Activated T-helper 17 cell treated with anti-CD3 and anti-CD28 coated beads, Interleukin-2, amount 50 U/mL, for 72 hours (primary cell): ENCODE results near the gene MEX3A. TPM values are rescaled to one million over a fixed set of nuclear protein-coding genes. Genes with fewer than 3 reads are reported as not detected.
"Not testable (repeated sequence)": the region's sequence is repeated elsewhere in the genome, so short reads cannot be mapped to it uniquely, and the experiment has no call there.

Experiments used
- ATAC-seq: fragments of 150-1000 bp; cut with Tn5 transposase; replicated peaks from 2 replicates; pipeline ENCODE4 v1.10.0; 2021; ENCODE audit warnings: mild to moderate bottlenecking, moderate library complexity
- H3K27ac Mint-ChIP-seq: one replicate; pipeline ENCODE4 v1.8.0; 2022; ENCODE audit warnings: mixed read lengths
- H3K27me3 Mint-ChIP-seq: one replicate; pipeline ENCODE4 v1.8.0; 2022; ENCODE audit warnings: mixed read lengths
- H3K36me3 Mint-ChIP-seq: one replicate; pipeline ENCODE4 v1.8.0; 2022; ENCODE audit warnings: low read depth, mild to moderate bottlenecking, mixed read lengths
- H3K4me1 Mint-ChIP-seq: one replicate; pipeline ENCODE4 v1.8.0; 2022; ENCODE audit warnings: mixed read lengths
- H3K4me3 Mint-ChIP-seq: one replicate; pipeline ENCODE4 v1.8.0; 2022; ENCODE audit warnings: mild to moderate bottlenecking, mixed read lengths
- H3K9me3 Mint-ChIP-seq: one replicate; pipeline ENCODE4 v1.8.0; 2022; ENCODE audit warnings: mixed read lengths
- total RNA-seq, 2 donors: library from RNA; stranded (reverse); gene quantifications; one replicate each; pipeline ENCODE4 v1.2.3, GENCODE V29; 2022

Gene MEX3A
- under 1 TPM; 0.15 to 0.21 TPM for total RNA-seq

DNA sequence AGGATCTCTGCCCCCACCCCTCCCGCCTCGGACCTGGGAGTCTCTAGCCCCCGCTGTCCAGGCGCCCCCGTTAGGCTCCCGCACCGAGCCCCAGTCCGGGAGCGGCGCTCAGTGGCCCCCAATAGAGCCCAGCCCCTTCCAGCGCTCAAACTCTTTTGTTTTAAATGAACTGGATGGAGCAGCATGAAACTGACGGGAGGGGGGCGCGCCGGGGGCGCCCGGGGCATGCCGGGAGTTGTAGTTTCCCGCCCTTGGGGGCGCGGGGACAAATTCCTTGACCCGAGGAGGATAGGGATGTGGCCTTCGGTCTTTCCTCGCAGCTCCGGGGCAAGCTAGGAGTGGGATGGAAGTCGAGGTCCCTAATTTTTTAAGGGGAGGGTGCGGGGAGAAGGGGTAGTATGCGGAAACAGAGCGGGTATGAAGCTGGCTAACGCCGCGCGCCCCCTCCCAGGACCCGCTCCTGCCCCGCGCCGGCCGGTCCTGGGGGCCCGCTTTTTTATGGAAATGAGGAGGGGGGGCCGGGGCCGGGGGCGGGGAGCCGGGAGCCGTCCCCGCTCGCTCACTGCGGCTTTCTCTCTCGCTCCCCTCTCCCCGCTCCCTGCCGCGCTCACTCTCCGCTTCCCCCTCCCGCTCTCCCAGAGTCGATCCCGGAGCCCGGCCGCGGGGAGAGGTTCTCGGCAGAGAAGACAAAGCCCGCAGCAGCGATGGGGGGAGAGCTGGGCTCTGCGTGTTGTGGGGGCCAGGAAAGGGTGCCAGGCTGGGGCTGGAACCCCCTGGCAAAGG, at the start of gene MEX3A:
MEX3A (minus strand) TSS at position 157 of the 783 bp plus-strand sequence. CDS start 467 bp downstream, outside the sequence.
- H3K4me3 Mint-ChIP-seq = peak within 1 kb of the TSS; percentile 70
- ATAC-seq = peak; percentile 78
- no peak within 1 kb of the TSS for H3K27ac Mint-ChIP-seq
- no peaks in the 10 kb centered on the region for H3K36me3 Mint-ChIP-seq
- peaks cover 15% of the 10 kb centered on the region for H3K27me3 Mint-ChIP-seq
- no peaks in the 10 kb centered on the region for H3K9me3 Mint-ChIP-seq
- no peaks in the 10 kb centered on the region for H3K4me1 Mint-ChIP-seq

GRCh38 chr1:156130578-156130942, 48.3 kb upstream of the MEX3A start:
- Mint-ChIP-seq H3K9me3 (no peaks in the 10 kb centered on the region), H3K4me3 (no peak overlapping the region), H3K27ac (no peak overlapping the region), H3K36me3 (peaks cover 95% of the 10 kb centered on the region), H3K4me1 (peaks cover 28% of the 10 kb centered on the region), H3K27me3 (no peaks in the 10 kb centered on the region)
- ATAC-seq = no peak

DNA sequence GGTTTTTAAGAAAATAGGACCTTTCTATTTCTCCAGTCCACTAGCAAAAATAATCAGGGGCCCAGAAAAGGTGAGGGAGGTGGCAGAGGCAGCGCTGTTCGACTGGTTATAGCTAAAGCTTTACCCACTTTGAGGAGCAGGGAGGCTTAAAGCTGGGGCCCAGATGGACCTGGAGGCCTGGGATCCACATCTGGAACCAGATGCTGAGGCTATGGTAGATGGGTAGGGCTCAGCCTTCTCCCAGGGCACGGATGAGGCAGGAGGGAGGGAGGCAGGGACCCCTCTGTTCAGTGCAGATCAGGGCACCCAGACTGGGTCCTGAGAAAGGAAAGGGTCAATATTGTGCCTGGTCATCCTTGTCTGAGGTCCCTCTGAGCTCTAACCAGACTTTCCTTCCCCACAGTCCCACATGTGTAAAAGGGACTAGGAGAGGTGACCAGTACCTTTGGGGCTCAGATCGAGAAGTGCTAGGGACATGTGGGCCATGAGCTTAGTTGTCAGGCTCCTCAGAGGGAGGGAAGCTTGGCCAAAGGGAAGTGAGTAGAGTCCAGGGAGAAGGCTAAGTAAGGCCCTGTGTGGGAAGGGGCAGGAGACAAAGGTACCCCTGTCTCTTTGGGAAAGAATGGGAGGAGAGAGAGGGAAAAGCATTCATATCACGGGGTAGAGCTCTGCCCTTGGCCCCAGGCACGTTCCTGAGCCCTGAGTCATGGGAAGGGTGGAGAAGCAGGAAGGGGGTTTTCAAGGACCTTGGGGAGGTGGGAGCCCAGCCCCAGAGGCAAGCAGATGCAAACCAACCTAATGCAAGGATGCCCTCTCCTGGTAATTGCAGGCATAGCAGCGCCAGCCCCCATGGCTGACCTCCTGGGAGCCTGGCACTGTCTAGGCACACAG, 47.7 kb upstream of the MEX3A start:
- H3K4me1 Mint-ChIP-seq = peaks cover 32% of the 10 kb centered on the region
- H3K27ac Mint-ChIP-seq = peak overlapping the region; percentile 81

DNA sequence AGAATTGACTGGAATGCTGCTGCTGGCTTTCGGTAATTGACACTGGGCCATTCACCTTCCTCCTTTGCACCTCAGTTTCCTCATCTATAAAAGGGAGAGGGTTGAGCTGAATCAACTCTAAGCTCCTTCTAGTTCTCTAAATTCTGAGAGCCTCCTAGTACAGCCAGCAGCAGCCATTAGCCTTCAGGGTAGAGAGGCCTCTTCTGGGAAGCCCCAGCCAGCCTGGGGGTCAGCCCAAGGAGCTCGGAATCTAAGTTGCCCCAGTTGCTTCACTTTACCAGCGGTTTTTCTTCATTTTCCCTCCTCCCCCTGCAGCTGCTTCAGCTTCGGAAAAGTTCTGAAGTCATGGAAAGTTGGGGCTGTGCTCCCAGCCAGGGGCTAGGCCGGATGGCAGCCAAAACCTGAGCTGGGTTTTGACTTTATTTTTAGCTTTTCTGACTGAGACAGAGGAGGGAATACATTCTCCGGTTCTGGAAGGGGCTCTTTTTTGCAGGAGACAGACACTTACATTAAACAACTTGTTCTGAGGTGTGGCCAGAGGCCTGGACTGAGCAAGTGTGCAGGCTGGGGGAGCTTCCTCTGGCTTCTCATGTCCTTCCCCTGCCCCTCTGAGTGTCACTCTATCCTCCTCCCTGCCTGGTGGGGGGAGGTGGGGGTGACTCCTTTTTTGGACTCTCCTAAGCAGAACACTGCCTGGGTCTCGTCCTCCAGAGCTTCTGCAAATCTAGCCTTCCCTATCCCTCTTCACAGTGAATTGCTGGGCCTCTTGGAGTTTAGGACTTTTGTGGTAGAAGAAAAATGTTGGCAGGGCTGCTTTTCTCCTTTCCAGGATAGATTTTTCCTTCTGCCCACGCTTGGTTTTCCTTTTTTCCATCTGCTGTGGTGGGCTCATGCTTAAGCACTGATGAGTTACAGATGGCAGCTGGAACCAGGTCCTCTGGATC, 46.7 kb upstream of the MEX3A start:
- peaks cover 37% of the 10 kb centered on the region for H3K4me1 Mint-ChIP-seq
- H3K27me3 Mint-ChIP-seq = no peaks in the 10 kb centered on the region
- peak overlapping the region; percentile 87 for H3K4me3 Mint-ChIP-seq
- H3K27ac Mint-ChIP-seq = peak overlapping the region; percentile 81
- peaks cover 92% of the 10 kb centered on the region for H3K36me3 Mint-ChIP-seq
- no peak for ATAC-seq
- no peaks in the 10 kb centered on the region for H3K9me3 Mint-ChIP-seq

More for the DNA sequence above, 47.7 kb upstream of the MEX3A start:
- Mint-ChIP-seq H3K4me3 (peak overlapping the region; percentile 87), H3K27me3 (no peaks in the 10 kb centered on the region), H3K36me3 (peaks cover 94% of the 10 kb centered on the region), H3K9me3 (no peaks in the 10 kb centered on the region)
- peak; percentile 13 for ATAC-seq

GRCh38 chr1:156128308-156128653, 46.0 kb upstream of the MEX3A start:
- peak overlapping the region; percentile 81 for H3K27ac Mint-ChIP-seq
- H3K9me3 Mint-ChIP-seq = no peaks in the 10 kb centered on the region
- H3K4me1 Mint-ChIP-seq = peaks cover 43% of the 10 kb centered on the region
- no peaks in the 10 kb centered on the region for H3K27me3 Mint-ChIP-seq
- H3K36me3 Mint-ChIP-seq = peaks cover 93% of the 10 kb centered on the region
- H3K4me3 Mint-ChIP-seq = peak overlapping the region; percentile 87
- no peak for ATAC-seq

DNA sequence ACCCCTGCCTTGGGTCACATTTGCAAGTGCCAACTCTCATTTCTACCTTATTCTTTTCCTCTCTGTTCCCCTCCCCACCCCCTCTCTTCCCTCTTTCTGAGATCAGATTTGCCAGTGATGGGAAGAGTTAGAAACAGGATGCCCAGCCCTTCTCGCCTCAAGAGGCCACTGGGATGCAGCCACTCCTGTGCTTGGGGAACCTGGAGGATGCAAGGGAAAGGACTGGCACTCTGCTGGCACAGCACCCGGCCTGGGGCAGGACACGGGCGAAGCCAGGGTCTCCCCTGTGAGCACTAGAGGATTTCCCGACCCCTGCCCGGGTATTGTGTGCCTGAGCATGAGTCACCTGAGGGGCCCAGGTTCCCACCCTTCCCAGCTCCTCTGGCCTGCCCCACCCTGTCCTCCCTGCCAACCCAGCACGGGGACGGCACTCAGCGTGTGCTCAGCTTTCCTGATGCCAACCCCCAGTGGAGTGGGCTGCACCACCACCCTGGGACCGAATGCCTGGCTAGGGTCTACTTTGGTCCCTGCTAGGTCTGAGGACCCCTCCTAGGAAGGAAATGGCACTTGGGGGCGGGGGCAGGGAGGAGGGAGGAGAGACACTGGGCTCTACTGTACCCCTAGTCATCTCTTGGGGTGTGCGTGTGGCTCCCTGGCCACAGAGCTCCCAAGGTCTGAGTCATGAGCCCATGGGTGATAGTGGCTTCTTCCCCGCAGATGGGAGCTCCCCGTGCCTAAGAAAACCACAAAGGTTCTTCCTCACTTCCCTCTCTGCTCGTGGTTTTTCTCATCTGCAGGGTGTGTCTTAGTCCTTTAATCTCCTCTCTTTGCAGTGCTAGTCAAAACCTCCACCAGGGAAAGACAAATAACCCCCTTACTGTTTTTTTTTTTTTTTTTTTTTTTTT, 44.6 kb upstream of the MEX3A start:
- Mint-ChIP-seq H3K4me3 (peak overlapping the region; percentile 87), H3K27me3 (no peaks in the 10 kb centered on the region), H3K9me3 (no peaks in the 10 kb centered on the region), H3K4me1 (peaks cover 54% of the 10 kb centered on the region), H3K36me3 (peaks cover 92% of the 10 kb centered on the region), H3K27ac (peak overlapping the region; percentile 81)
- ATAC-seq = peak; percentile 84

DNA sequence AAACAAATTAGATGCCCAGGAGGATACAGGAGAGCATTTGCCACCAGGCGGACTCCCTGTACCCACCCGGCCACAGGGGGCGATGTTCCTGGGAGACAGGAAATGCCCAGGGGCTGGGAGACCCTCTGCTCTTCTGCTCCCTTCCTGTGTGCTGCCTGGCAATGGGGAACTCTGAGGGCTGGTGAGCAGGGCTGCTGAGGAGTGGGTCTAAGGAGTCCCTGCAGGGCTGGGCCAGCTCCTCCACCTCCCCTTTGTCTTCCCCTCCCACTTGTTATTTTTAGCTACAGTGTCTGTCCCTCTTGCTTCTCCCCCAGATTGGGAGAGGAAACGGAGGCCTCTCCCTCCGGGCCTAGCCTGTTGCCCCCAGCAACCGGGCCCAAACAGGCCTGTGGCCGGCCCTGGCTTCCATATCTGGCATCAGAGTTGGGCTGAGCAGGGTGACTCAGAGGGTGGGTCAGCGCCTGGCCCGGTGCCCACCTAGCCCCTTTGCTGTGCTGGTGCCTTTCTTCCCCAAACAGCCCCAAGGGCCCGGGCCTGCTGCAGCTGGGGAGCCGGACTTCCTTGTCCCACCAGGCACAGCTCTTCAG, 43.9 kb upstream of the MEX3A start:
- no peaks in the 10 kb centered on the region for H3K9me3 Mint-ChIP-seq
- no peaks in the 10 kb centered on the region for H3K27me3 Mint-ChIP-seq
- peak overlapping the region; percentile 87 for H3K4me3 Mint-ChIP-seq
- H3K36me3 Mint-ChIP-seq = peaks cover 92% of the 10 kb centered on the region
- H3K27ac Mint-ChIP-seq = peak overlapping the region; percentile 81
- H3K4me1 Mint-ChIP-seq = peaks cover 54% of the 10 kb centered on the region
- peak; percentile 44 for ATAC-seq

DNA sequence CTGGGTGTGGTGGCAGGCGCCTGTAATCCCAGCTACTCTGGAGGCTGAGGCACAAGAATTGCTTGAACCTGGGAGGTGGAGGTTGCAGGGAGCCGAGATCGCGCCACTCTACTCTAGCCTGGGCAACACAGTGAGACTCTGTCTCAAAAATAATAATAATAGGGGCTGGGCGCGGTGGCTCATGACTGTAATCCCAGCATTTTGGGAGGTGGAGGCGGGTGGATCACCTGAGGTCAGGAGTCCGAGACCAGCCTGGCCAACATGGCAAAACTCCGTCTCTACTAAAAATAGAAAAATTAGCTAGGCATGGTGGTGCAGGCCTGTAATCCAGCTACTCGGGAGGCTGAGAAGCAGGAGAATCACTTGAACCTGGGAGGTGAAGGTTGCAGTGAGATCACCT, 43.3 kb upstream of the MEX3A start:
- Mint-ChIP-seq H3K4me3 (peak overlapping the region; percentile 87), H3K36me3 (peaks cover 92% of the 10 kb centered on the region), H3K27ac (peak overlapping the region; percentile 81), H3K4me1 (peaks cover 54% of the 10 kb centered on the region)
- H3K27me3 Mint-ChIP-seq, H3K9me3 Mint-ChIP-seq, ATAC-seq: not testable (repeated sequence)

DNA sequence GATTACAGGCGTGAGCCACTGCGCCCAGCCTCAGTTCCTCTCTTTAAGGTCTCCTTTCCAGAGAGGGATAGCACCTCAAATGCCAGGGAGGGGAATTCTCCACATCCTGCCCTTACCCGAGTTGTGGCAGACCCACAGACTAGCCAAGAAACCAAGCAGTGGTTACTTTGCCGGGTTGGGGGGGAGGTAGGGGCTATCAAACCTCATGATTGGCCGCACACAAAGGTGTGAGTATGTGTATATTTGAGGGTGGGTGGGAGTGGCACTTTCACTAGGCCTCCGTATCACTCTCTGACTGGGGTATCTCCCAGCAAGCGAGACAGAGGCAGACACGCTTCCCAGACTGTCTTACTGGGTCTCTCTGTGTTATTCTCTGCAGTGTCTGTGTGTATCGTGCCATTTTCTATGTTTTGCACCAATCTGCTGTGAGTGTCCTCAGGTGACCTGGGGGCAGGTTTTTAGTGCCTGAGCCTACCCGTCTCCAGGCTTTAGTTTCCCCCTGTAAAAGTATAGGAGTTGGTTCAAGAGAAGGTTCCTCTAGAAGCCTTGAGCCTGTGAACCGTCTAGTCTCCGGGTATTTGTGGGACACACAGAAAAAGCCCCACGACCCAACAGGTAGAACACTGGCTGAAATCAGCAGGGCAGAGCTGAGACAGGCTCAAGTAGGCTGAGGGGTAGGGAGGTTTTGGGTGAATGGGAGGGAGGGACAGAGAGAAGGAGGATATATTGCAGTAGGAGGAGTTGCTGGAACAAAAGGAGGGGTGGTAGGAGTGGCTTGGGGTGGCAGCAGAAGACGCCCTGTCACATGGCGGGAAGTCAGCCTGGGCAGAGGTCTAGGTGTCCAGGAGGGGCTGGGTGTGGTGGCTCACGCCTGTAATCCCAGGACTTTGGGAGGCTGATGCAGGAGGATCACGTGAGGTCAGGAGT, 42.6 kb upstream of the MEX3A start:
- peak overlapping the region; percentile 81 for H3K27ac Mint-ChIP-seq
- ATAC-seq = peak; percentile 17
- no peaks in the 10 kb centered on the region for H3K27me3 Mint-ChIP-seq
- H3K9me3 Mint-ChIP-seq = no peaks in the 10 kb centered on the region
- H3K4me1 Mint-ChIP-seq = peaks cover 54% of the 10 kb centered on the region
- H3K4me3 Mint-ChIP-seq = peak overlapping the region; percentile 87
- H3K36me3 Mint-ChIP-seq = peaks cover 92% of the 10 kb centered on the region

DNA sequence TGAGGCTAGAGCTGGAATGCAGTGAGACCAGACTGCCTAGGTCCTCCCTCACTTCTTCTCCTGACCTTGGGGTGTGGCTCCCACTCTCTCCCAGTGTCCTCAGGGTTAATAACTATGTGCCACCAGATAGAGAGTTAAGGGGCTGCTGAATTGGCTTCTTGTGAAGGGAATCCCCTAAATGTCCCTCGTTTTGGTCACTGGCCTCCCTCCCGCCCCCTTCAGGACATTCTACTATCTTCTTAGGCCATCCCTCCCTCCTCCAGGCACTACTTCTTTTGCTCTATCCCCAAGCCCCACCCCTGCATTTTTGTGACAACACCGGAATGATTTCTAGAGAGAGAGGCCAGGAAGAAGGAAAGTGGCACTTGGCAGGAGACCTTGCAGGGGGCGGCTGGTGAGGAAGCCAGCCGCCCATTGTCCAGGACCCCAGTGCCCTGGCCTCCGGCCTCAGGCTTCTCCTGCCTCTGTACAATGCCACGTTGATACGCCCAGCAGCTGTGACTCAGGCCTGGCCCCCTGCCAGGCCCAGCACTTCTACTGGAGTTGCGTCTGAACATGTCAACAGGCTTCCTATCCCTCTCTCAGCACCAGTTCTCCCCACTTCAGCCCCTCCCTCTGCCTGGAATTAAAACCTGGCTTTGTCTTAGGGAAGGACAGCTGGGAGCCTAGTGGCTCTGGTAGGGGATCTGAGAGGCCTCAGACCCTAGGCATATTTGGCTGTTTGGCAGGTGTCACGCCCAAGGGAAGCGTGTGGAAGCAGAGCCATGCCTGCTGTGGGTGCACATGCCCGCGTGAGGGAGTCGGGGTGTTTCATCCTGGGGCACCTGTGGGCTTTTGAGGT, 41.3 kb upstream of the MEX3A start:
- Mint-ChIP-seq H3K9me3 (no peaks in the 10 kb centered on the region), H3K27ac (peak overlapping the region; percentile 81), H3K4me3 (peak overlapping the region; percentile 87), H3K27me3 (no peaks in the 10 kb centered on the region), H3K4me1 (peaks cover 47% of the 10 kb centered on the region), H3K36me3 (peaks cover 92% of the 10 kb centered on the region)
- ATAC-seq = peak; percentile 34

- Mint-ChIP-seq H3K4me1 (peaks cover 51% of the 10 kb centered on the region), H3K4me3 (peak overlapping the region; percentile 87), H3K27ac (peak overlapping the region; percentile 81), H3K27me3 (no peaks in the 10 kb centered on the region), H3K9me3 (no peaks in the 10 kb centered on the region), H3K36me3 (peaks cover 92% of the 10 kb centered on the region)
- ATAC-seq = no peak
Measured at GRCh38 chr1:156122519-156123355, 40.5 kb upstream of the MEX3A start.
